ENCODE data around the gene STX16. TPM values are rescaled to one million over a fixed set of nuclear protein-coding genes. Genes with fewer than 3 reads are reported as not detected.
A peak's percentile ranks its signal among the peaks of the same experiment; 100 is the strongest.

STX16 gene
- total and polyA plus RNA-seq, 7 donors, result 14.6 to 126 (median 43.8) TPM

- no peaks in the 10 kb centered on the region for H3K36me3 ChIP-seq
Measured at GRCh38 chr20:58715391-58715800, 64.3 kb downstream of the STX16 start.

GRCh38 chr20:58715801-58716475 lies 64.9 kb downstream of the STX16 start:
- 92 to 93% methylated on average over 18 of the region's 18 CpGs for WGBS, 2 donors
- intact Hi-C loops (cut with DNase I), result no loop called here
- Histone ChIP-seq H3K9me3 (no peaks in the 10 kb centered on the region), H3K27me3 (peaks cover 0 to 11% (median 9%) of the 10 kb centered on the region in 3 donors), H3K4me1 (no peaks in the 10 kb centered on the region), H3K27ac (no peak overlapping the region), H3K4me3 (no peak overlapping the region), H3K36me3 (no peaks in the 10 kb centered on the region)
- TF ChIP-seq CTCF (IDR thresholded peaks at IDR 0.05), result no peak
- TF ChIP-seq EP300 (IDR thresholded peaks at IDR 0.05), result no peak
- TF ChIP-seq POLR2A (IDR thresholded peaks at IDR 0.05), result no peak
- no peak for TF ChIP-seq POLR2AphosphoS5 (IDR thresholded peaks at IDR 0.05)
- peak; percentile 54 for DNase-seq

More at GRCh38 chr20:58715391-58715800, 64.3 kb downstream of the STX16 start:
- H3K4me1 ChIP-seq, result no peaks in the 10 kb centered on the region
- no peaks in the 10 kb centered on the region for H3K9me3 ChIP-seq
- peaks cover 0 to 5% (median 4%) of the 10 kb centered on the region in 3 donors for H3K27me3 ChIP-seq
- no peak overlapping the region for H3K27ac ChIP-seq
- TF ChIP-seq POLR2AphosphoS5 (IDR thresholded peaks at IDR 0.05) (no peak), CTCF (IDR thresholded peaks at IDR 0.05) (no peak), POLR2A (IDR thresholded peaks at IDR 0.05) (no peak), EP300 (IDR thresholded peaks at IDR 0.05) (no peak)
- intact Hi-C loops (cut with DNase I), result no loop called here
- H3K4me3 ChIP-seq, result no peak overlapping the region
- no peak for DNase-seq
- 86 to 88% methylated on average over 11 of the region's 11 CpGs for WGBS, 2 donors

- Histone ChIP-seq H3K27me3 (peaks cover 0 to 16% (median 13%) of the 10 kb centered on the region in 3 donors), H3K4me1 (no peaks in the 10 kb centered on the region), H3K4me3 (no peak overlapping the region), H3K9me3 (no peaks in the 10 kb centered on the region), H3K27ac (no peak overlapping the region), H3K36me3 (no peaks in the 10 kb centered on the region)
- WGBS, 2 donors, result 76 to 80% methylated on average over 23 of the region's 23 CpGs
- TF ChIP-seq POLR2A (IDR thresholded peaks at IDR 0.05) (no peak), POLR2AphosphoS5 (IDR thresholded peaks at IDR 0.05) (peak in 1 of 4 donors; percentile 36), CTCF (IDR thresholded peaks at IDR 0.05) (no peak)
- intact Hi-C loops (cut with DNase I), result no loop called here
- DNase-seq, result peak; percentile 61
Measured at GRCh38 chr20:58716476-58717277, 65.6 kb downstream of the STX16 start.

- WGBS, 2 donors, result 84 to 89% methylated on average over 23 of the region's 23 CpGs
- H3K9me3 ChIP-seq, result no peaks in the 10 kb centered on the region
- intact Hi-C loops (cut with DNase I), result no loop called here
Measured at GRCh38 chr20:58717278-58718091, 66.4 kb downstream of the STX16 start.

More at GRCh38 chr20:58717278-58718091, 66.4 kb downstream of the STX16 start:
- Histone ChIP-seq H3K36me3 (no peaks in the 10 kb centered on the region), H3K4me3 (no peak overlapping the region), H3K27me3 (peaks cover 0 to 24% (median 22%) of the 10 kb centered on the region in 3 donors), H3K4me1 (no peaks in the 10 kb centered on the region), H3K27ac (no peak overlapping the region)
- DNase-seq, result peak; percentile 58
- TF ChIP-seq POLR2A (IDR thresholded peaks at IDR 0.05) (no peak), EP300 (IDR thresholded peaks at IDR 0.05) (no peak), POLR2AphosphoS5 (IDR thresholded peaks at IDR 0.05) (no peak), CTCF (IDR thresholded peaks at IDR 0.05) (no peak)

All from sigmoid colon (tissue), 7 donors.